ENCODE data around the gene TMCO2.

GRCh38 chr1:40226192-40226591, 21.5 kb upstream of the TMCO2 start:
- TF ChIP-seq POLR2AphosphoS5 (IDR thresholded peaks at IDR 0.05; ENCODE audit: low read depth, low read length) (no peak), POLR2A (IDR thresholded peaks at IDR 0.05; ENCODE audit: borderline replicate concordance, extremely low read depth, insufficient read depth, insufficient read length) (no peak), YY1 (IDR thresholded peaks at IDR 0.05; ENCODE audit: extremely low read depth, insufficient replicate concordance, low read depth, low read length) (no peak), ZBTB33 (IDR thresholded peaks at IDR 0.05; ENCODE audit: extremely low read depth, insufficient replicate concordance, low read length) (no peak), SIN3A (IDR thresholded peaks at IDR 0.05; ENCODE audit: low read depth) (no peak), ZNF274 (IDR thresholded peaks at IDR 0.05; ENCODE audit: low read depth, low read length) (no peak), TCF7L2 (IDR thresholded peaks at IDR 0.05; ENCODE audit: borderline replicate concordance, extremely low read depth, insufficient read depth, insufficient read length) (no peak), EZH2 (IDR thresholded peaks at IDR 0.05) (no peak), SRF (IDR thresholded peaks at IDR 0.05; ENCODE audit: low read depth) (no peak), REST (IDR thresholded peaks at IDR 0.05; ENCODE audit: low read depth) (no peak), SP1 (IDR thresholded peaks at IDR 0.05; ENCODE audit: low read depth) (no peak), RAD21 (IDR thresholded peaks at IDR 0.05; ENCODE audit: low read depth) (no peak)
- TF ChIP-seq, protein P1, sequence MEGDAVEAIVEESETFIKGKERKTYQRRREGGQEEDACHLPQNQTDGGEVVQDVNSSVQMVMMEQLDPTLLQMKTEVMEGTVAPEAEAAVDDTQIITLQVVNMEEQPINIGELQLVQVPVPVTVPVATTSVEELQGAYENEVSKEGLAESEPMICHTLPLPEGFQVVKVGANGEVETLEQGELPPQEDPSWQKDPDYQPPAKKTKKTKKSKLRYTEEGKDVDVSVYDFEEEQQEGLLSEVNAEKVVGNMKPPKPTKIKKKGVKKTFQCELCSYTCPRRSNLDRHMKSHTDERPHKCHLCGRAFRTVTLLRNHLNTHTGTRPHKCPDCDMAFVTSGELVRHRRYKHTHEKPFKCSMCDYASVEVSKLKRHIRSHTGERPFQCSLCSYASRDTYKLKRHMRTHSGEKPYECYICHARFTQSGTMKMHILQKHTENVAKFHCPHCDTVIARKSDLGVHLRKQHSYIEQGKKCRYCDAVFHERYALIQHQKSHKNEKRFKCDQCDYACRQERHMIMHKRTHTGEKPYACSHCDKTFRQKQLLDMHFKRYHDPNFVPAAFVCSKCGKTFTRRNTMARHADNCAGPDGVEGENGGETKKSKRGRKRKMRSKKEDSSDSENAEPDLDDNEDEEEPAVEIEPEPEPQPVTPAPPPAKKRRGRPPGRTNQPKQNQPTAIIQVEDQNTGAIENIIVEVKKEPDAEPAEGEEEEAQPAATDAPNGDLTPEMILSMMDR (IDR thresholded peaks at IDR 0.05 in 2 of 3, conservative IDR thresholded peaks at IDR 0.05 in 1 of 3; ENCODE audit: borderline replicate concordance in 1 of 3, insufficient read depth in 1 of 3, low read depth in 2 of 3, low read length in 2 of 3) = no peak
